Limb (tissue), 2 donors: ENCODE measurements around the gene FHIP1A.
"Not testable (repeated sequence)": the region's sequence is repeated elsewhere in the genome, so short reads cannot be mapped to it uniquely, and the experiment has no call there.

Source experiments
- DNase-seq, 2 donors: peaks; one replicate each; pipeline ENCODE4 v3.0.0-alpha.2; 2016; ENCODE audit errors: extremely low spot score in 2 of 2

The FHIP1A gene

DNA sequence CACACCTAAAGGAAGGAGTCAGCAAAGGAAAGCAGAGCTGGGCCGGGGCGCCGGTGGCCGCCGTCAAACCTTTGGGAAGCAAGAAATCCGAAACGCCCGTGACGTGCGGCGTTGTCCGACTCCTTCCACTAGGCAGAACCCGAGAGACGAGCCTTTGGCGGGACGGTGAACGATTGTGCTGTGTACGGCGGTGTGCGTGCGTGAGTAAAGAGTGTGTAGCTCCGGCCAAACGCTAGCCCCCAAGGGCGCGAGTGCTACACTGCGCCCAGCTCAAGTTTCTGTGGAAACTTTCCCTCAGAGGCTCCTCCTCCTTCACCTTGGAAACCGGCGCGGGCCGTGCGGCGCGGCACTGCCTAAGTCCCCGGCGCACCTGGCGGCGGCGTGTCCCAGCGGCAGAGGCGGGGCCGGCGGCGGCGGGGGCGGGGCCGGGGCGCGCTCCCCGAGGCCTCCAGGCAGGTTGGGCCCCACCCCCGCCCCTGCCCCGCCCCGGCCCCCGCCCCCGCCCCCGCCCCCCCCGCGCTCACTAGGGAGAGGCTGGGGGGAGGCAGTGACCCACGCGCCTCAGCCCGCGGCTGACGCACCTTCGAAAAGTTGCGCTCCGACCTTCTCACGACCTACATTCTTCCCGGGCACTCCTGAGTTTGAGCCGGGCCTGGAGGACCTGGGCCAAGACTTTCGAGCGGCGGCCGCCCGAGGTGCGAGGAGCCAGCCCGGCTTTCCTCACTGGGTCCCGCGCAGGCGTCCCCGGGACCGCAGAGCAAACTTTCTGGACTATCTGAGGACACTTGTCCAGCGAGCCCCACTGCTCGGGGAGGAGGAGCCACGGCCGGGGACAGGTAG, at the start of gene FHIP1A:
Gene FHIP1A, plus strand, starts transcription at position 547 of the 840 bp plus-strand sequence. CDS start 157,084 bp downstream, outside the sequence.
- DNase-seq = peak; percentile 78 to 85

GRCh38 chr4:151359576-151359975, 49.4 kb upstream of the FHIP1A start:
- peak in 1 of 2 donors; percentile 35 for DNase-seq

GRCh38 chr4:151361126-151361525, 47.9 kb upstream of the FHIP1A start:
- DNase-seq = no peak

GRCh38 chr4:151361966-151362365, 47.0 kb upstream of the FHIP1A start:
- DNase-seq = no peak

DNA sequence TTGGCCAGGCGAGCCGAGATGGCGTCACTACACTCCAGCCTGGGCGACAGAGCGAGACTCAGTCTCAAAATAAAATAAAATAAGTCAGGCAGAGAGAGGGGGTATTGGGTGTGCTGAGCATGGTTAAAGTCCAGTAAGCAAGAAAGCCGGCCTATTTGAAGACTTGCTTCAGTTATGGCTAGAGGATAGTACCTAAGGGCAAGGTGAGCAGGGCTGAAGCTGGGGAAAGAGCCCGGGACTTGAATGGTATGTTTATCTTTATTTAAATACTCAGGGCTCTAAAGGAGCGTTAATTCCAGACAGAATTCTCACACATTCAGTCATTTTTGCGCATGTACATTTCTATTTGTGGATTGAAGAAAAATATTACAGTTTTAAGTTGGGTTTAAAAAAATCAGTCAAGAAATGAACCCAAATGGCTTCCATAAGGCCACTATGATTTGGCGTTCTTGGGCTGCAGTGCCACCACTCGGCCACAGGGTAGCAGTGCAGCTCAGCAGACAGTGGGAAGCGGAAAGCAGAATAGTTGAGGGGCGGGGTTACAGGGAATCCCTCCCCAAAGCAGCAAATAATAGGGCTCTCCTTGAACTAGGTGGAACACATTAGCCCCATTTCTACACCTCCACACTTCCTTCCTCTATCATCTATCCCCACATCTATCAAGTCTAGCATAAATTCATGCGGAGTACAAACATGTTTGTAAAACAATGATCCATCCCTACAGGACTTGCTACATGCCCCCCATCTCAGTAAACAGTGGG, 46.4 kb upstream of the FHIP1A start:
- DNase-seq = peak; percentile 74 to 85

- no peak for DNase-seq
These were observed 32.4 kb upstream of the FHIP1A start for GRCh38 chr4:151376540-151376939.

DNA sequence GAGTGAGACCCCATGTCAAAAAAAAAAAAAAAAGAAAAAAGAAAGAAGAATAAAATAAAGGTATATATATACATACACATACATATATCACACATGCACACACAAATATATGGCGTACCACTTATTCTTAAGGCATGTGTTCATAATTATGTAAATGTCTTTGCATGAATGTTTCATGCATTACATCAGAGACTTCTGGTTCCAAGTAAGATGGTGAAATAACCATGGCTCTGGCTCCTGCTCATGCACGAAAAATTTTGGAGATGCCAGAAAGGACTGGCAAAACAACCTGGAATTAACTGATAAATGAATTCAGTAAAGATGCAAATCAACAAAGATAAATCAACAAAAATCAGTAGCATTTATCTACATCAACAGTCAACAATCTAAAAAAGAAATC, 19.7 kb upstream of the FHIP1A start:
- DNase-seq = no peak

DNA sequence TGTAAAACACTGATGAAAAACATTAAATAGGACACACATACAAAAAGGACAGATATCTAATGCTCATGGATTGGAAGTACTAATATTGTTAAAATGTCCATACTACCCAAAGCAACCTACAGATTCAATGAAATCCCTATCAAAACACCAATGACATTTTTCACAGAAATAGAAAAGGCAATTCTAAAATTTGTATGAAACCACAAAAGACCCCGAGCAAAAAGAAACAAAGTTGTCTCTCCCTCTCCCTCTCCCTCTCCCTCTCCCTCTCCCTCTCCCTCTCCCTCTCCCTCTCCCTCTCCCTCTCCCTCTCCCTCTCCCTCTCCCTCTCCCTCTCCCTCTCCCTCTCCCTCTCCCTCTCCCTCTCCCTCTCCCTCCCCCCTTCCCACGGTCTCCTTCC, 19.2 kb upstream of the FHIP1A start:
- not testable (repeated sequence) for DNase-seq

GRCh38 chr4:151395873-151396272, 13.1 kb upstream of the FHIP1A start:
- no peak for DNase-seq

- DNase-seq = no peak
These were observed 8.6 kb upstream of the FHIP1A start for GRCh38 chr4:151400343-151400742.

GRCh38 chr4:151401739-151402138, 7.2 kb upstream of the FHIP1A start:
- DNase-seq = no peak

- no peak for DNase-seq
These were observed 6.7 kb upstream of the FHIP1A start for GRCh38 chr4:151402145-151402865.

DNA sequence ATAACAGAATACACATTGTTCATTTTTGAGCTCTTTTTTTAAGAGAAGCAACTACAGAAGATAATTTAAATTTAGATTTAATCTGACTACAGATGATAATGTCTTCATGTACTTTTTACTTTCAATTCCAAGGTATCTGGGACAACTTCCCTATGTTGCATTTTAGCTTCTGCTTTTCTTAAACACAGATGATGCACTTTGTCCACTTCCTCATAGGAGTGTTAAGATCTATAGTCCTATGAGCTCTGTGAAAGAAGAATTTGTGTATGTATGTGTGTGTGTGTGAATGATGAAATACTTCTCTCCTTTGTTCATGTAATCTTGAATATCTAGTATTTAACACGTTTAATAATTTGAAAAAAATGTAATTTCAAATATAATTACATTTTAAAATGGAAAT, 5.3 kb upstream of the FHIP1A start:
- DNase-seq = no peak

DNA sequence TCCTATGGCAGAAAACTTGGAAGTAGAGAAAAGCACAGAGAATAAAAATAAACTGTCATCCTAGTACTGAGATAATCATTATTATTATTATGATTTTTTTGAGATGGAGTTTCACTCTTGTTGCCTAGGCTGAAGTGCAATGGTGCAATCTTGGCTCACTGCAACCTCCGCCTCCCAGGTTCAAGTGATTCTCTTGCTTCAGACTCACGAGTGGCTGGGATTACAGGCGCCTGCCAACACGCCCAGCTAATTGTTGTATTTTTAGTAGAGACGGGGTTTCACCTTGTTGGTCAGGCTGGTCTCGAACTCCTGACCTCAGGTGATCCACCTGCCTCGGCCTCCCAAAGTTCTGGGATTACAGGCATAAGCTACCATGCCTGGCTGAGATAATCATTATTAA, 4.2 kb upstream of the FHIP1A start:
- not testable (repeated sequence) for DNase-seq

DNA sequence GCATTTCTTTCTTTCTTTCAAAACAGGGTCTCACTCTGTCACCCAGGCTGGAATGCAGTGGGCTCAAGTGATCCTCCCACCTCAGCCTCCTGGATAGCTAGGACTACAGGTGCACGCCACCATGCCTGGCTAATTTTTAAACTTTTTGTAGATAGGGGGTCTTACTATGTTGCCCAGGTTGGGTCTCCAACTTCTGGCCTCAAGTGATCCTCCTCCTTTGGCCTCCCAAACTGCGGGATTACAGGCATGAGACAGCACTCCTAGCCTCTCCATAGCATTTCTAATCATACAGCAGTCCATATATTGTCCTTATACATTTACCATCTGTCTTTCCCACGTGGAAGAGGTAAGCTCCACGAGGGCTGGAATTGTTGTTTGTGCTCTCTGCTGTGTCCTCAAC, 2.0 kb upstream of the FHIP1A start:
- DNase-seq = no peak

DNA sequence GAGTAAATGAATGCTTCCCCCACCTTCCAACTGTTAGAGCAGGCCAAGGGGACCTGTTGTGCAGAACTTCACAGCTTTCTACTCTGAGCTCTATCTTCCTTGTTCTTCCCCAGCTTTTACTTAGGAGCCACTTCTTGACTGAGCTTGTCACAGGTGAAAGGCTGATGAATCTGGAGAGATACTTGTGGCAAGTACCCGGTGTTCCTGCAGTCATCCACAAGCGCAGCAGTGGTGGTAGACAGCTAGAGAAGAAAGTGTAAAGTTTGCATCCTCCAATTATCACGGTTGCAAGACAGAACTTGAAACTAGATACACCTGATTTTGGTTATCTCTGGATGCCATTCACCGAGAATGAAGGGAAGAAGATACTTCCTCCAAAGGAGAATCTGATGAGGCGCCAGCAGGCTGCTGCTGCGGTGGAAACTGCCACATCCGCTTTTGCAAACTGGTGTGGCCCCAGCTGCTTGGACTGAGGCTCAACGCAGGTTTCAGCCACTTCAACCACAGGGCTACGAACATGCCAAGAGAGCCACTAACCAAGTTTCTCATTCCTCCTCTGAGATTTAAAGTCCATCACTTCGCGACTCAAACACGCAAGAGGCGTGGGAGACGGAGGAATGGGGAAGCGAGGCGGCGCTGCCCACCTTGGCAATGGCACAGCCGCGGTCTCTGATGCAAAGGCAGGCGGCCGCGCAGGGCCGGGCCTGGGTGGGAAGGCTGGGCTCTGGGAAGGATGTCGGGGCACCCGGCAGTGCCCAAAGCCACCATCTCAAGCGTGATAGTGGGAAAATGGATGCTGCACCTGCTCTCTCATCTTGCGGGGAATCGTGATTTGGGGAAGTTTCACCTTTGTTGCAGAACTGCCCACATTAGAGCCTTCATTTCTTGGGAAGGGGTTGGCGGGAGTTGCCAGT, 1.3 kb upstream of the FHIP1A start:
- peak in 1 of 2 donors; percentile 42 for DNase-seq

GRCh38 chr4:151408380-151408629, 671 bp upstream of the FHIP1A start:
- DNase-seq = no peak

DNA sequence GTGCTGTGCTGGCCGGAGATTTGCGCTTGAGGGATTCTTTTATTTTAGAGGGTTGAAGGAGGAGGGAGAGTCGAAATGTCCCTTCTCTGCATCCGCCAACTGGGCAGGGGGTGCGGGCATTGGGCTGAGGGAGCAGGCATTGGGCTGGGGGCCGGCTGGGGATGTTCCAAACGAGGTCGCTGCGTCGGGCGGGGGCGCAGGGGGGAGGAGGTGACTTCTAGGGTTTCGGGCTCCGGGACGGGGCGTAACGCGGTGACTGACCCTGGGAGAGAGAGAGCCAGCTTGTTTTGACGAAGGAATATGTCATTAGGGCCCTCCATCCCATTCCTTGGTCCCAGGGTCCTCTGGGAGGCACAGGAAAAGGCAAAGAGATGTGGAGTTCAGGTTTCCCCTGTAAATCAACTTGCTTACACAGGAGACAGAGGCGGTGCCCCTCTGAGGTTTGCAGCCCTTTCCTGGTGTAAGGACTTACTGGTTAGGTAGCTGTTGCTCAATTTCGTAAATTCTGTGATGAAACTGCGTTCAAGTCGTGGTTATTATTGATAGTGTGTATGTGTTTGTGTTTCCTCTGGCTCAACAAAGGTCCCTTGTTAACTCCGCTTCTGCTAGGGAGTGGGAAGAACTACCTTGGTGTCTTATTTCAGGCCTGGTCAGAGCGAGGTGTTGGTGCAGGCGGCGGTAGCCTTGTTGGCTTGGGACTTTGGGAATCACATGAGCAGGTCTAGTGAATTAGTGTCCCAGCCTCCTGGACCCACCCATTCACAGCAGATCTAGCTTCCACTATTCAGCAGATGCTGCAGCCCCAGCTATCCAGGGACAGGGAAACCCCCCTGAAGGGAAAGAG, 716 bp downstream of the FHIP1A start:
- peak in 1 of 2 donors; percentile 59 for DNase-seq

DNA sequence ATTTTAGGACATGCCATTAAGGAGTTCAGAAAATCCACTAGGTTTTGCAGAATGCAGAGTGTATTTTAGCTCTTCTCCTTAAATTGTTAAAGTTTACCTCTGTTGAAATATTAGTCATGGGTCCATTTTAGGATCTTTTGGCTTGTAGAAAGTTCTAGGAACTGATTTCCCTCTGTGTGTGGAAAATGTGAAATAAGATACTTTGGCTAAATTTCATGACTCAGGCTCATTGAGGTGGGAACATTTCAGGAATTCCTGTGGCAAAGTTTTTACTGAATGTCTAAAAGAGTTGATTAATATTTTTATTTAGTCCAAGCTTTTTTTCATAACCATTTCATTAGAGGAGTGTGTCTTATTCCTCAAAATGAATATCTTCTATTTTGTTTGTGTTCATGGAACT, 7.0 kb downstream of the FHIP1A start:
- no peak for DNase-seq

DNA sequence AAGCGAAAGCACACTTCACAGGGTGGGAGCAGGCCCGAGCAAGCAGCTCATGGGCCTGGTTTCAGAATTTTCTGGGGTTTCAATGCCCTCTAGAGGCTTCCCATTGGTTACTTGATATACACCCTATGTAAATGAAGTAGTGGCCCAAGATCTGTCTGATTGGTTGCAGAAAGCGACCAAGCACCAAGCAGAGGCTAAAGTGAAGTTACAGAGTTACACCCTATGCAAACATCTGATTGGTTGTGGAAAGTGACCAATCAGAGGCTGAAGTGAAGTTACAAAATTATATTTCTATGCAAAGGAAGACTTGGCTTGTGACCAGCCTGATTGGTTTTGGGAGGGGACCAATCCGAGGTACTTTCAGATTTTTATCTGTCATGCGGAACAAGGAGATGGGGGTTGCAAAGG, 8.2 kb downstream of the FHIP1A start:
- no peak for DNase-seq
